C4-2B (cell line): ENCODE data around the gene SLC4A1AP.

Source experiments
- H3K27ac ChIP-seq: fragments of 450-650 bp; 2 replicates; pipeline ENCODE4 v1.5.1; 2017
- ZFX ChIP-seq: fragments of 450-650 bp; IDR thresholded peaks from 2 replicates; pipeline ENCODE4 v1.6.1; 2017
- TF ChIP-seq, protein P1 (sequence below): fragments of 450-650 bp; conservative IDR thresholded peaks from 2 replicates; pipeline ENCODE4 v1.5.1; 2017; ENCODE audit warnings: mild to moderate bottlenecking

Gene SLC4A1AP

DNA sequence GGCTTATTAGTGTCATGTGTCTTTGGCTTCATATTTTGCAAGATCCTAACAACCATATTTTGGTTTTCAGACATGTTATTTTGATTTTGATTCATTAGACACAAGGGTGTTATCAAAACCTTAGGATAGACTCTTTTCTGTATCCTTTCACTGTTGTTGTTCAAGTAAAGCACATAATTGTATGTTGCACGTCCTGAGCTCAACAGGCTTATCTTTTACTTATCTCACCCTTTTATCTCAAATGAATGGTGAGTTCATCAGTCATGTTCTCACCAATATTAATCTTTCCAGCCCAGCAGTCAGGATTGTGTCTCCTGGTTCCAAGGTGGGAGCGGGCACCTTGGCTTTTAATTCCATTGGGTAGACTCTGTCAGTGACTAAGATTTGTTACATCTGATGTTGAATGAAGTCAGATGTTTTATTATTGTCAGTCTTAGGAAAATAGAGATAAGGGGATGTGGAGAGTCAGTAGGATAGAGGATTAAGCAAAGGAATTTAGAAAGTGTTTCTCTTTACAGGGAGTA is 22.9 kb upstream of the SLC4A1AP start:
- TF ChIP-seq, protein P1, sequence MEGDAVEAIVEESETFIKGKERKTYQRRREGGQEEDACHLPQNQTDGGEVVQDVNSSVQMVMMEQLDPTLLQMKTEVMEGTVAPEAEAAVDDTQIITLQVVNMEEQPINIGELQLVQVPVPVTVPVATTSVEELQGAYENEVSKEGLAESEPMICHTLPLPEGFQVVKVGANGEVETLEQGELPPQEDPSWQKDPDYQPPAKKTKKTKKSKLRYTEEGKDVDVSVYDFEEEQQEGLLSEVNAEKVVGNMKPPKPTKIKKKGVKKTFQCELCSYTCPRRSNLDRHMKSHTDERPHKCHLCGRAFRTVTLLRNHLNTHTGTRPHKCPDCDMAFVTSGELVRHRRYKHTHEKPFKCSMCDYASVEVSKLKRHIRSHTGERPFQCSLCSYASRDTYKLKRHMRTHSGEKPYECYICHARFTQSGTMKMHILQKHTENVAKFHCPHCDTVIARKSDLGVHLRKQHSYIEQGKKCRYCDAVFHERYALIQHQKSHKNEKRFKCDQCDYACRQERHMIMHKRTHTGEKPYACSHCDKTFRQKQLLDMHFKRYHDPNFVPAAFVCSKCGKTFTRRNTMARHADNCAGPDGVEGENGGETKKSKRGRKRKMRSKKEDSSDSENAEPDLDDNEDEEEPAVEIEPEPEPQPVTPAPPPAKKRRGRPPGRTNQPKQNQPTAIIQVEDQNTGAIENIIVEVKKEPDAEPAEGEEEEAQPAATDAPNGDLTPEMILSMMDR, result no peak
- TF ChIP-seq ZFX, result no peak

DNA sequence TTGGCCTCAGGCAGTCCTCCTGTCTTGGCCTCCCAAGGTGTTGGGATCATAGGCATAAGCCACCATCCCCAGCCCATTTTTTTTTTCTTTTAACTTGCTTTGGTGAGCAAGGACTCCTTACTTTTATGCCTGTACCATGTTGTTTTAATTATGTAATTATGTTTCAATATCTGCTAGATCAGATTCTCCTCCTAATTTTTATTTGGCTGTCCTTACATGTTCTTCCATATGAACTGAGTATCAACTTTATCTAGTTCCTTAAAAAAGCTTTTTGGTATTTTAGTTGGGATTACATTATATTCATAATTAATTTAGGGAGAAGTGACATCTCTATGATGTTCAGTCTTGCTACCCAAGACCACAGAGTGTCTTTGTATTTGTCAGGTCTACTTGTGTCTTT is 18.5 kb upstream of the SLC4A1AP start:
- TF ChIP-seq ZFX, result no peak
- TF ChIP-seq, protein P1, result no peak
- H3K27ac ChIP-seq, result no peak overlapping the region

More for the DNA sequence above, 22.9 kb upstream of the SLC4A1AP start:
- H3K27ac ChIP-seq, result no peak overlapping the region

DNA sequence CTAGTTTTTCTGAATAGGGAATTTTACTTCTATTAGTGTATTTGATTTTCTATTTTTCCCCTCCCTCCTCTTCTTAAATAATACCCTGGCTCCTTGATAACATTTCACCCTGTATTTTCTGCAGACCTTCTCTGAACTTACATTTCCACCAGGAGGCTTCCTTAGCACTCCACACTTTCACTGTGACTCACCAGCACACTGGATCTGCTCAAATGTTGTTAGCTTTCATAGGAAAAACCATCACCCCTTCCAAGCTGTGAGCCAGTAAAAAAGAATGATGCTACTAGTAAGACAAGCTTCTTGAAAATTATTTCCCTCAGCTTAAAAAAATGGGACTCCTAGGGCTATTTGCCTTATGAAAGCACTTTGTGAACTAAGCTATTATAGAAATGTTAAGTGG is 16.4 kb upstream of the SLC4A1AP start:
- no peak overlapping the region for H3K27ac ChIP-seq
- TF ChIP-seq ZFX, result no peak
- TF ChIP-seq, protein P1, result no peak

DNA sequence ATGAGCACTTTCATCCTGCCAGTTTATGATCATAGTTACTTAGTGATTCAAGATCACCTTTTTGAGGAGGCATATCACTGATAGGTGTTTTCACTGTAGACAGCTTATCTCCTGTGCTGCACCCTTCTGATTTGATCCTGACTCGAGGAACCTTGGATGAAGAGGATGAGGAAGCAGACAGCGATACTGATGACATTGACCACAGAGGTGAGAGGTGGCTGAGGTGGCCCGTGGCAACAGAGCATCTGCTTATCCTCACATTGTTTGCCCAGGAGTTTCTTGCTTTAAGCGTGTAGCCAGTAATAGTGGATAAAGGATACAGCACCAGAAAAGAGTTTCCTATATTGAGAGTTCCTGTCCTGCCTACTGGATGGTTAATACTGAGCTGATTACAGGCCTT is 16.0 kb upstream of the SLC4A1AP start:
- H3K27ac ChIP-seq, result no peak overlapping the region
- TF ChIP-seq ZFX, result no peak
- TF ChIP-seq, protein P1, result no peak

DNA sequence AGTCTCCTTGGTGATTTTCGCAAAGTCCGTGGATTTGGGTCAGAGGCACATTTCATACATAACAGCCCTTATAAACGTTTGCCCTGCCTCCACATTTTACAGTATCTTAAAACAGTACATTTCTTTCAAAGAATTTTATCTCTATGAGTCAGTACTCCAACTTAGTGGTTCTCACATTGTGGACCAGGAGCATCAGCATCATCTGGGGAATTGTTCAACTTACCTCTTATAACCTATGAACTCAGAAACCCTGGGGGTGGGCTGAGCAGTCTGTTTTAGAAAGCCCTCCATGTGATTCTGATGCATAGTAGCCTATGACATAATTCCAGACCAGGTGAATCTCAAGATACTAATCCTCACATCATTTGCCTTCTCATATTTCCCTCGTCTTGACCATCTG is 12.6 kb upstream of the SLC4A1AP start:
- H3K27ac ChIP-seq, result no peak overlapping the region
- TF ChIP-seq ZFX, result no peak
- TF ChIP-seq, protein P1, result no peak

DNA sequence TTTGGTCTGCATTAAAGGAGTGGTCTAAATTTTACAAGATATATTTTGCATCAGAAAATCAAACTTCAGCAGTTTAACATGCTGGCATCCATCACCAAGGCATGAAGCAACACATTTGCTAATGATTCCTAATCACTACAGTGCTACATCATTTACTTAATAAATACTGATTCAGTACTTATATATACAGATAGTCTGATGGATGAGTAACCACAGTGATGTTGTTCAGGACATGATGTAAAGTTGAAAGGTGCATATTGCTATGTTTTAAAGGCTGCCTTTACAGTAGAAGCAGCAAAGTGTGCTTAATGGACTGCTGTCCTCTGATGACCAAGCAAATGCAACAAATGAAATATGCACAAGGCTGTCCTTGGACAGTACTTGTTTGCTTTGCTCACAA is 11.3 kb upstream of the SLC4A1AP start:
- no peak overlapping the region for H3K27ac ChIP-seq
- TF ChIP-seq ZFX, result no peak
- TF ChIP-seq, protein P1, result no peak

DNA sequence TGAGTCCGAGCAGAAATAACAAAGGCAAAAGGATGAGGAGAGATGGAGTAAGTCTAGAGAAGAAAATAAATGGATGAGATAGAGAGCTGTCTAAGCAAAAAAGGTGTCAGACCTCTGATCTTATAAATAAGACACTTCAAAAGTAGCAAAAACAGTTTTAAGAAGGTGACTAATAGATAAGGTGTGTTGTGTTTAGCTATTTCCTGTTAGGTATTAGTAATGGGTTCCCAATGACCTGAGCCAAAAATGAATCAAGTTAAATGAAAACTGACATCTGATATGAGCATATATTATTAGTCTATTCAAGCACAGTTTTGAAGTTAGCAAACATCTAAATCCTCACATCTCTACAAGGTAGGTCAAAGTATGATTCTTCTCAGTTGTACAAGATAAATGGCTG is 10.9 kb upstream of the SLC4A1AP start:
- H3K27ac ChIP-seq, result no peak overlapping the region
- TF ChIP-seq, protein P1, result no peak
- TF ChIP-seq ZFX, result no peak
